G401 (cell line): ENCODE measurements around the gene WIPF1. TPM values are rescaled to one million over a fixed set of nuclear protein-coding genes. Genes with fewer than 3 reads are reported as not detected.

Experiments used
- DNase-seq: peaks from one replicate; pipeline ENCODE4 v3.0.0-alpha.2; 2015; ENCODE audit warnings: low spot score
- in situ Hi-C: cut with HindIII; loops from 2 replicates; pipeline ENCODE4 v1.10.0; 2016; ENCODE audit warnings: low sequenced_read_pairs, mixed read lengths
- total RNA-seq: library from RNA; depleted of rRNA; stranded (reverse); fragments of >200 nt; shearing (Covaris generic); gene quantifications from 2 replicates; pipeline ENCODE4 v1.2.3, GENCODE V29; 2014

WIPF1 gene
- total RNA-seq, 1 experiment from 2014 or later = not detected

DNA sequence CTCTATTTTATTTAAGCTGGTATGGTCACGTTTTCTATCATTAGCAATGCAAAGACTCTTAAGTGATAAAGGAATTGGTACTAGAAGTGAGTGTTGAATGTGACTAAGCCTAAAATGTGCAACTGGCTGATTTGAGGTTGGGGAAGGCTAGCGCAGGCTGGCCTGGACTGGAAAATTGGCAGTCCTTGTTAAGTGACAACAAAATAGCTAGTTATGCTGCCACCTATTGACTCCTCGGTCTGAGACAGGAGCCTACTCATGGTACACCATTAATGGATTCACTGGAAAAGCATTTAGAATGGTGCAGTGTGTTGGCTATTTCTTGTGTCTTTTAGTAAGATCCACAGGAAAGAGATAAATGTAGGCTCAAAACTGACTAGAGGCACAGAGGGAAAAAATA lies 5.7 kb upstream of the WIPF1 start:
- DNase-seq = peak; percentile 87
- in situ Hi-C loops = no loop called here

DNA sequence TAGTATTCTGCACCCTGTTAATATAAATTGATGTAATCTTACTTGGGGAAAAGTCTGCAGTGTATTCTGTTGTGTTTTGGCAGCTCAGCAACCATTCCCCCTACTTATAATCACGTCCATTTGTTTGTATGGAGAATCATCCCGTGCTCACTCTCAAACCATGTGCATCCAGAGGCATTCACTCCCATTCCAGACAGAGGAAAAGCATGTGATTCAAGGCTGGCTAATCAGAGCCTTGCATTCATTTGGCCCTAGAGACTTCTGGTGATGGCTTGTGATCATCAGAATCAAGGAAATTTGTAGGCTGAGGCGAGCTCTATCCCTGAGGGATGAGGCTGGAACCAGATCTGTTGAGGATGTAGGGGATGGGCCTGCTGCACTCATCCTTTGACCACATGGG lies 5.1 kb upstream of the WIPF1 start:
- DNase-seq = no peak
- in situ Hi-C loops = no loop called here

DNA sequence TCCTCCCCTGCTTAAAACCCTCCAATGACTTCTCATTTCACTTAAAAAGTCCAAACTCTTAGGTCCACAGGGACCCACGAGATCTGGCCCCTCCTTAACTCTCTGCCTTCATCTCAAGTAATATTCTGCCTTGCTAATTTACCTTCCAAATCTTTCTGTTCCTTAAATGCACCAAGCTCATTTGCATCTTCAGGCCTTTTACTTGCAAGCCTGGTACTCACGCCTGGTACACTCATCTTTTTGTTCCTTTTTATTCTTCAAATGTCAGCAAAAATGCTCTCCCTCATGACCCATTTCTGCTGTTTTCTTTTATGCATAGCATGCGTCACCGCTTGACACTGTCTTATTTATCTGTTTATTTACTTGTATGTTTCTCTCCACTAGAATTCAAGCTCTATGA lies 2.7 kb upstream of the WIPF1 start:
- DNase-seq = no peak
- in situ Hi-C loops = no loop called here

DNA sequence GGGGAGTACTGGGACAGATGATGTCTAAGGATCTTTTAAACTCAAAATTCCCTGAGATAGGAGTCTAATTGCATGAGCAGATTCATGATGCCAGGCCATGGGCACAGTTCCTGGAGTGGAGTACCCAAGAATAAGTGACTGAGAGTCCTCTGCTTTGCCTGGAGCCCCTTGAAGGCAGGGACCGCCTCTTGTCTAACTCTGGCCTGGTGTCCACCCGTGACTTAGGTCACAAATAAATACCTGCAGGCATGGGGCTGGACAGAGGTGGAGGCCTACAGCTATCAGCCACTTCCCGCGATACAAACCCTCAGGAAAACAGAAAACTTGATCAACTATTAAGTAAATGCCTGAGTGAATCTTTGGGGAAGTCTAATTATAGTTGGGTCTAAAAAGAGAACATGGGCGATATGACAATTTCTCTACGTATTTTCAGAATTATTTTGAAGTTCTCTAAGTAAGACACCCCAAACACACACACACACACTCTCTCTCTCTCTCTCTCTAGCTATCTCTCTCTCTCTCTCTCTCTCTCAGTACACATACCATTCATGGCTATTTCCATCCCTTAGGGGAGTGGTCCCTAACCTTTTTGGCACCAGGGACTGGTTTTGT lies 1.8 kb upstream of the WIPF1 start:
- DNase-seq = no peak
- in situ Hi-C loops = no loop called here

DNA sequence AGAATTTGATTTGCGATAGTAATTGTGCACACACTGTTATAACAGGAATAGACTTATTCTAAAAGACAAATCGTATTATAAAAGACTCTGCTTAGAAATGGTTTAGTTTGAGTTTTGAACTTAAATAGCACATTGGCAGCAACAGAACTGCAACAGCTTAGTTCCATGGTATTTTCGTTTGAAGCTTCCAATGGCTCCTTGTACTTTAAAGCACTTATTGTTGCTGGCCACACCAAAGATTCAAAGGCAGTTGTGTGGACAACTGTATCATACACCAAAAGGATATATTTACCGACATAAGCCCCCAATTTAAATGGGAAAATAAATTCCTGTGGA lies 627 bp downstream of the WIPF1 start:
- in situ Hi-C loops = no loop called here

DNA sequence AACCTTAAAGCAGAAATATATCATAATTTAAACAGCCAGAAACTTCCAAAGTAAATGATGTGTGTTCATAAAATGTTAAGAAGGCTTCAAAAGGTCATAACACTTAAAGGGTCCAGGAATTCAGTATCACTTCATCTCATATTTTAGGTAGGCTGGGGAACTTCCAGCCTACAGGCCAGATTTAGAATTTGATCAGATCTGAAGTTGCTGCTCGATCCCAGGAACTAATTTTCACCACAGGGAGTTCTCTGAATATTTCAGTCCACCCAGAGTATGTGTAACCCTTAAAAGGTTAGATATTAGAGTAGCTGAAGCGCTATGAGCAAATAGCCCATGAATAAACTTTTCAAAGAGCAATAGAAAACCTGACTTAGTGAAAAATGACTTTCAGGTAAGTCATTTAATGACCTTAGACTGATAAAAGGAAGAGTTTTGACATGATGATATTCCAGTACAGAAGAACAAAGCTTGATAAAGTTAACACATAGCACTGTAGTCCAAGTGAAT lies 1.7 kb downstream of the WIPF1 start:
- DNase-seq = no peak
- in situ Hi-C loops = no loop called here

More for the DNA sequence above, 627 bp downstream of the WIPF1 start:
- no peak for DNase-seq

DNA sequence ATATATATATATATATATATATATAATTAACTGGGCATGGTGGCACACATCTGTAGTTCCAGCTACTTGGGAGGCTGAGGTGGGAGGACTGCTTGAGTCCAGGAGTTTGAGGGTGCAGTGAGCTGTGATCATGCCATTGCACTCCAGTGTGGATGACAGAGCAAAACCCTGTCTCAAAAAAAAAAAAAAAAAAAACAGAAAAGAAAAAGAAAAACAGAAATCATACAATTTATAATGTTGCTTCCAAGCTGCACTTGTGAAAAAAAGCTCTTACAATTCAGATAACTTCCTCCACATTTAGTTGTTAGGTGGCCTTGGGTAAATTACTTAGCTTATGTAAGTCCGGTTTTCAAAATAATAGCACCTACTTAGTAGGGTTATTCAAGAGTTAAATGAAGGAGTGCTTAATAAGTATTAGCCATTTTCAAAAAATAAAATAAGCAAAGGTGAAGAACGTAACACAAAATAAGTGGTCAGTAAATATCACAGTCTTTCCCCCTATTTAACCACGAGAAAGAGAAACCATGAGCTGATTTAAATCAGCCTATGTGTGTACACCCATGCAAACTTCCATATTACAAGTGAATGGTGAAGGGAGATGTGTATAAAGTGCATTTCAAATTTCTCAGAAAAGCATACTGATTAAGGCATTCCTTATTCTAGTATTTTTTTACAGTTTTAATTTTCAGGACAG lies 2.3 kb downstream of the WIPF1 start:
- no peak for DNase-seq
- in situ Hi-C loops = no loop called here

DNA sequence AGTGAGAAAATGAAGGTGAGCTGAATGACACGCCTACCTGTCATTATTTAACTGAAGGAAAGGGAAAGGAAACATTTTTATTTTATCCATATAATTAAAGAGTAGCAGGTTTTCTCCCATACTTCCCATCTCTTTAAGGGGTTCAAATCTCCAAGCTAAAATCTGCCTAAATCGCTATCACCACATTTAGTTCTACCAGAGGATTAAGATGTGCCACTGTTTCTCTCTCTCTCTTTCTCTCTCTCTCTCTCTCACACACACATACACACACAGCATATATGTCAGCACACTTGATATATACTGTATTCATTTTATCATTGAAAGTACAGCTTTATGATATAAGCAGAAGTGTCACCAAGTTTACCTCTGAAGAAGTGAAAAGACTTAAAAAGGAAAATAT lies 3.1 kb downstream of the WIPF1 start:
- no peak for DNase-seq
- in situ Hi-C loops = no loop called here

DNA sequence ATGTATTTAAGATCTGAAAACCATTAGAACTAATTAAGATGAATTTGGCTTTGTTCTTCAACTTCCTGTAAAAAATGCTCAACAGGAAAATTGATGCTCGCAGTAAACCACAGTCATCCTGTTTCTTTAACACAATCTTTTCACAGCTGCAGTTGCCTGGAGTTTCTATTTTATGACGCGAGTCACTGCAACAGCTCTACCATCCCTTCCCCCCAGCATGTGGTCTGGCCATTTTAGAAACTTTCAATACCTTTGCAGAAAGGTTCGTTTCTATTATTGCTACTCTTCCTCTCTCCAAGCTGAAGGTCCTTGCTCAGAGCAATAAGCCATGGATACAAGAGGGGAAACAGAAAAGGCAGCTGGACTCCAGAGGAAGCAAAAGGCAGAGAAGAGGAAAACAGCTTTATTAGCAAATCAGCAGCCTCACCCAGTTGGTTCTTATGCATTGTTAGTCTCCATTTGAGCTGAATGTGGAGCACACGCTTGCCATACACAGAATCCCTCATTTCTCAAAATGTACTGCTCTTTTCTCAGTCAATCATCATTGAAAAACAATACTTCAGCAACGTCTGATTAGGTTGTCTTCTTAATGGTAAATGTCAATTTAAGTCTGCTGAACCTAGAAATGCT lies 3.9 kb downstream of the WIPF1 start:
- in situ Hi-C loops = no loop called here

DNA sequence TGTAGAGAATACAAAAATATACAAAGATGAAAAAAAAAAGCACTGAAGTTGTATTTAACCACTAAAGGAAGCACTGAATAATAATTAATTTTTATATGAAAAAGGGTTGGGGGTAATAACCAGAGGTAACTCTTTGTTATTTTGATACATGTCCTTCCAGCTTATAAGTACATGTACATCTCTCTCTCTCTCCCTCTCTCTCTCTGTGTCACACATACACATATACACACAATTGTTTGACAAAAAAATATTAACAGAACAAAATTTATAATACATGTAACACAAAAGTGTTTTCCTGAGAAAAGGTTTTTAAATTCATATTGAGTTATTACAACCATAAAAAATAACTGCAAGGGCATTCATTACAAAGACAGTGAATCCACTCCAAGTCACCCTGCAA lies 4.6 kb downstream of the WIPF1 start:
- in situ Hi-C loops = no loop called here
- DNase-seq = no peak

More for the DNA sequence above, 3.9 kb downstream of the WIPF1 start:
- DNase-seq = no peak

DNA sequence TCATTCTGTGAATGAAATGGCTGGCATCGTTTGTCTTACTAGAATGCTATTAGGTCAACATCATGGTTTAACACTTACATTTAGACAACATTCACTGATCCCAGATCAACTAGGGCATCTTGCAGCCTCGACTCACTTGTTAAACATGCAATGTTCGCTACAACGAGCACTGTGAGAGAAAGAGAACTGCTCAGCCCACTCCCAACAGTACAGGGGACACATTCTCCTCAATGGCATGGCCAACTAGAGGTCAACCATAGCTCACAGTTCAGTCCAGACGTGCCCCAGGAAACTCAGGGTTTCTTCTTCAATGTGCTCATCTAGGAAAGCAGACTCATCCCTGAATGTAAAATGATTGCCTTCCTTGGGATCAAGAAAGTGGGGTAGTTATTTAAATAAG lies 5.9 kb downstream of the WIPF1 start:
- DNase-seq = no peak
- in situ Hi-C loops = no loop called here

DNA sequence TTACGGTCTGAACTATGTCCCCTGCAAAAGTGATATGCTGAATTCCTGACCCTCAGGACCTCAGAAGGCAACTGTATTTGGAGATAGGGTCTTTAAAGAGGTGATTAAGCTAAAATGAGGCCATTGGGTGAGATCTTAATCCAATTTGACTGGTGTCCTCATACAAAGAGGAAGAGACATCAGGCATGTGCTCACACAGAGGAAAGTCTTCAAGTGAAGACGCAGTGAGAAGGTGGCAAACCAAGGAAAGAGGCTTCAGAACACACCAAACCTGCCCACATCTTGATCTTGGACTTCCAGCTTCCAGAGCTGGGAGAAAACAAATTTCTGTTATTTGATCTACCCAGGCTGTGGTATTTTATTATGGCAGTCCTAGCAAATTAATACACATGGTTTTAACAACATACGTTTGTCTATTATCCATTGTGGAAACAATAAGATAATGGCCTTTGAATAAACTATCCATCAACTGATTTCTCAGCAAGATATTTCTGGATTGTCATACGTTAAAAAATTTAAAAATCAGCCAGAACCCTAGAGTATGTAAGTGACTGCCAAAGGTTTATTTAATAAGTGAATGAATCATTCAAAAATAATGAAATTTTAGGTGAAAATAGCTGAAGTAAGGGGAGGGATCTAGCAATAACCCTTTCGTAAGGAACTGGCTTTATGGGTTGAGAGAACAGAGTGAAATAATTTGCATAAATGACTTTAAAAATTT lies 6.5 kb downstream of the WIPF1 start:
- no peak for DNase-seq
- in situ Hi-C loops = no loop called here

DNA sequence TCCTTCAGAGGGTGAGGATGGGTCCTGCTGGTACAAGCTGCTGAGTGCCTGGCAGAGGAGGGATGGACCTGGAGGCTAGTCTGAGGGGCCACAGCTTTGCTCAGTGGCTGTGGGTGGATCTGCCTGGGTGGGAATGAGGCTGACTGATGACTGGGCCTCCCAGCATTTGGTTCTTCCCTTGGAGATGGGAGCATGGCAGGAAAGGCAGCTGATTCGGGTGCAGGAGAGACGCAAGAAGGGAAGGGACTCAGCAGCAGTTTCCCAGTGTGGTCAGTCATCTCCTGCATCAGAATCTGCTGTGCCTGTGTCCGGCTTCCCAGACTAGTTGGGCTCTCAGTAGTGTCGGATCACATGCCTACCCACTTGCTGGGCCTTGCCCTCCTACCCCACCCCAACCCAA lies 7.3 kb downstream of the WIPF1 start:
- no peak for DNase-seq
- in situ Hi-C loops = no loop called here

DNA sequence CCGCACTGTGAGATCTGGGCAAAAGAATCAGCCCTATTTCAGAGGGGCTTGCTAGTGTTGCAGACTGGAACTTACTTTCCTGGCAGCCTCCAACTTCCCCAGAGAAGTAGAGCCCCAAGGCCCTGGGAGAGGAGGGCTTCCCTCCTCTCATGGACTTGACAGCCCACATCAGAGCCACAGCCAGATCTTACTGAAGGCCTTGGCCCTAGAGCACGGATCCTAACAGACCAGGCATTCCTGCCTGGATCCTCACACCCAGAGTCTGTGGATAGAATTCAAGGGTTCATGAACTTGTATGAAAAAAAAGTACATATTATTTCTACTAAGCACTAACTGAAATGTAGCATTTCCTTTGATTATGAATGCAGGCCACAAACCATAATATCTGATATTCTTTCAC lies 8.3 kb downstream of the WIPF1 start:
- no peak for DNase-seq
- in situ Hi-C loops = no loop called here

DNA sequence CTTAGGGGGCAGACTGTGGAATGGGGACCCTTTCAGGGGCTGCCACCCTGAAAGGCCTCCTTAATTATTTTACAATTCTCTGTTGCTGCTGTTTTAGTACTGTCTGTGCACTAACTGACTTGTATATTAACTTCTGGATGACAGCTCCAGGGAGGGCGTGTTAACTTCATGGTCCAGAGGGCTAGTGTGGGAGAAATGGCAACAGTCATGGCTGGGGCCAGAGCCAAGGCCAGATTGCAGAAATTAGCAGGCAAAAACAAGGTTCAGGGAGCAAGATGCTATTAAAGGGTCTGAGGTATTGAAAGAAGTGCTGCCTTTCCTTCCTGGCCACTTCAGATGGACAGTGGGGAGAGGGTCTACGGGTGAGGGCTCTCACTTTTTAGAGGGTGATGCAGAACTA lies 9.1 kb downstream of the WIPF1 start:
- no peak for DNase-seq
- in situ Hi-C loops = no loop called here

DNA sequence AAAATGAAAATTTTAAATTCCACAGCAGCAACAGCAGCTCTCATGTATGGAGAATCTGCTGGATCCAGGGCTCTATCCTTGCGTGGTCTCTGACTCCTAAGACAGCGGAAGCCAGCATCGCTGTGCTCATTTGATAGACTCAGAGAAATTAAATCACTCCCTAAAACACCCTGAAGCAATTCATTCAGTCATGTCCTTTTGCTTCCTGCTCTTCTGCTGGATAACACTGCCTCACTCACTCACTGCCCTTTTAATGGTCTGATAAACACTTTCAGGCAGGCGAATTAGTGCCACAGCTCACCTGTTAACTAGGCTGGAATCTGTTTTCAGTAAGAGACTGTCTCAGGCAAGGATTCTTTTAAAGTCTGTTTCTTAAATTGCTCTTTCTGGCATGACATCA lies 10.0 kb downstream of the WIPF1 start:
- in situ Hi-C loops = no loop called here
- DNase-seq = no peak

DNA sequence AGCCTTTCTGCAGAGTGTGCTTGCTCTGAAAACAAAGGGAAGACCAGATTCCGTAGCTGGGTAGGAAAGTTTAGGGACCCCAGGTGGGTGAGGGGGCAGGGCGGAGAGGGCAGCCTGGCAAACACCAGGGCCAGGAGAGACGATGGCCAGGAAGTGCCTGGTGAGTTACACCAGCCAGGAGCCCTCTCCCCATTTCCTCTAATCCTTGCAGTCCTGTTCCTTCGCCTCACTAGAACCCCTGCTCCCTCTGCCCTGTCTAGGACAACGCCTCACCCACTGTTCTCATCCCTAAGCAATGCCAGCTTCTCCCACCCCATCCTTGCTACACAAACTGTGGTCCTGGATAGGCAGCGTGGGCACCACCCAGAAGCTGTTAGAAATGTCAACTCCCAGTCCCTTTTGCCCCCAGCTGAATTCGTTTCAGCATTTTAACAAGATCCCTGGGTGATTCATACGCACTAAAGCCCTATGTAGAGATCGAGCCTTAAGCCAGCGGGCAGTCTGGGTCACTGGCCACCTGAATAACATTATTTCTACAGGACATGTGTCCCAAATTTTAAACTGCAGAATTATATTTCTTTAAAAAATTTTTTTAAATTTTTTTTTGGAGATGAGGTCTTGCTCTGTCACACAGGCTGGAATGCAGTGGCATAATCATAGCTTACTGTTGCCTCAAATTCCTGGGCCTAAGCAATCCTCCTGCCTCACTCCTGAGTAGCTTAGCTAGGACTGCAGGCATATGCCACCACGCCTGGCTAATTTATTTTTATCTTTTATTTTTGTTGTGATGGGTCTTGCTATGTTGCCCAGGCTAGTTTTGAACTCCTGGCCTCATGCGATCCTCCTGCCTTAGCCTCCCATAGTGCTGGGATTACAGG lies 10.9 kb downstream of the WIPF1 start:
- in situ Hi-C loops = no loop called here
- DNase-seq = no peak

DNA sequence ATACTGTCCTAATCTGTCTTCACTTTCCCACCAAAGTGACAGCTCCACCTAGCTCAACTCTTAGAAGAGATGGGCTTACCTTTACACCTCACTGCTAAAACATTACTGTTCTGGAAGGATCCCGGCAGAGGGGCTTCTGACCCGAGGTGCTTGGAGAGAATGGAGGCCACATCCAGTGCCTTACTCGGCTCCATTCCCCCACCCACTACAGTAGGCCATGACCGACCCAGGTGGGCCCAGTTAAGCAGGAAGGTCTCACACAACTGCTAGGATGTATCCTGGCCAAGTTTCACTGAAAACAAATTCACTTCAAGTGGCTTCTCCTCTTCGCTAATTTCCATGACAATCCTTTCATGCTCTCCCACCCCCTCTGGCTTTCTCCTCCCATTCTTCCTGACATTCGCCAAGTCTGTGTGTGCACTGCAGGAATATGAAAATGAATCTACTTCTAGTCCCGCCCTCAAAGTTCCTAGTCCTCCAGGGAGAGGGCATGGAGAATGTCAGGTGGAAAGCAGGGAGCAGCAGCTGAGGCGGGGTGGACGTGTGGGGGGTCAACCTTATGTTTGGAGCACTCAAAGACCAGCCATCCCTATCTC lies 11.8 kb downstream of the WIPF1 start:
- no peak for DNase-seq
- in situ Hi-C loops = no loop called here

DNA sequence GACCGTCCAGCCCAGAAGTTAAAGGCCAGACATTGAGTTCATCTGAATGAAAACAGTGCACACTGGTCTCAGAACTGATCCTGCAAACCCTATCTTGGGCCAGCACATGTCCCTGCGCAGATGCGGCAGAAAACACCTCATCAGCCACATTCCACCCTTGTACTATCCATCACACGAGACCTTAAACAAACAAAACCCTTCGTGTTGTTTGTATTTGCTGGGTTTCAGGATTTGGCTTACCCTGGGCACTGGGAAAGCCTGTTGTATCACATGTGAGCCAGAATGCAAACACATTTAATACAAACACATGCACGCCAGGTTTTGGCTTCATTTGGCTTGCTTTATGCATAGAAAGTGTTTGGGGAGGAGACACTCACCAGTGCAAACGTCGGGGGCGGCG lies 12.5 kb downstream of the WIPF1 start:
- no peak for DNase-seq
- in situ Hi-C loops = no loop called here
